Activated CD8-positive, alpha-beta memory T cell treated with anti-CD3 and anti-CD28 coated beads for 36 hours (primary cell): Measurements from ENCODE around the gene OR52E8. TPM values are rescaled to one million over a fixed set of nuclear protein-coding genes. Genes with fewer than 3 reads are reported as not detected.

Experiments
- CTCF ChIA-PET: fragments of 350-600 bp; sonication (Branson Sonifier 250); formaldehyde crosslinking; loops from one replicate; lab custom pipeline; 2021; ENCODE audit warnings: antibody characterized with exemption; lab: Charles Lee
- POLR2A ChIA-PET: fragments of 350-600 bp; sonication (Branson Sonifier 250); formaldehyde crosslinking; loops from one replicate; lab custom pipeline; 2021; ENCODE audit warnings: antibody characterized with exemption; lab: Charles Lee
- total RNA-seq, 2 experiments: library from RNA; stranded (reverse); gene quantifications; one replicate each; pipeline ENCODE4 v1.2.3, GENCODE V29; 2021

The OR52E8 gene
- total RNA-seq, 2 experiments from 2014 or later: not detected

GRCh38 chr11:5809905-5810795 is 47.3 kb downstream of the OR52E8 start:
- POLR2A ChIA-PET: no interaction called here
- CTCF ChIA-PET: interaction anchor here (1.2 to 1.5 kb wide), 2 partner anchors 210 to 334 kb away, joined by 4 to 8 read pairs; no protein-coding TSS in a partner anchor

GRCh38 chr11:5809122-5809519 is 48.4 kb downstream of the OR52E8 start:
- POLR2A ChIA-PET: no interaction called here
- CTCF ChIA-PET: interaction anchor here (1.2 to 1.5 kb wide), 2 partner anchors 209 to 333 kb away, joined by 4 to 8 read pairs; no protein-coding TSS in a partner anchor

- ChIA-PET CTCF (interaction anchor here (1.2 kb wide), 1 partner anchor 209 kb away, joined by 8 read pairs; no protein-coding TSS in a partner anchor), POLR2A (no interaction called here)
These were observed 48.9 kb downstream of the OR52E8 start, which contains the start of gene OR52N2 for GRCh38 chr11:5808500-5809121. OR52N2 (plus strand) TSS chr11:5808924; CDS start chr11:5820336, 11,412 bp downstream.

- ChIA-PET CTCF (interaction anchor here (0.6 to 0.7 kb wide), 2 partner anchors 681 to 1171 kb away, joined by 3 to 4 read pairs; no protein-coding TSS in a partner anchor), POLR2A (interaction anchor here (0.5 kb wide), 1 partner anchor 148 kb away, joined by 5 read pairs; no protein-coding TSS in a partner anchor)
These were observed 49.9 kb downstream of the OR52E8 start for GRCh38 chr11:5807580-5807979.

Other genes starting within 250 kb of the OR52E8 start
- gene TRIM34, start 232.7 kb downstream of the OR52E8 start, total RNA-seq: 1 to 10 TPM; 3.6 to 4.8 TPM
- 1 to 10 TPM; 5.6 to 6.1 TPM for gene TRIM5, start 172.6 kb downstream of the OR52E8 start, total RNA-seq
- 10 to 100 TPM; 67.9 to 68.5 TPM for gene TRIM22, start 167.9 kb downstream of the OR52E8 start, total RNA-seq
- gene OR56B1, start 121.2 kb downstream of the OR52E8 start, total RNA-seq: not detected
- gene OR52N4, start 103.4 kb downstream of the OR52E8 start, total RNA-seq: under 1 TPM in 1 of 2 experiments, not detected in 1; 0.21 TPM
- not detected for gene OR52N5, start 74.3 kb downstream of the OR52E8 start, total RNA-seq
- gene OR52N1, start 66.4 kb downstream of the OR52E8 start, total RNA-seq: not detected
- gene OR52N2, start 48.8 kb downstream of the OR52E8 start, total RNA-seq: not detected
- not detected for gene OR52E6, start 15.8 kb downstream of the OR52E8 start, total RNA-seq
- not detected for gene OR52E4, start 22.9 kb upstream of the OR52E8 start, total RNA-seq
- not detected for gene OR52E5, start 35.5 kb upstream of the OR52E8 start, total RNA-seq
- not detected for gene OR56A3, start 84.6 kb upstream of the OR52E8 start, total RNA-seq
- gene OR56A5, start 110.8 kb upstream of the OR52E8 start, total RNA-seq: not detected
- not detected for gene OR52L1, start 129.3 kb upstream of the OR52E8 start, total RNA-seq
- not detected for gene OR56A4, start 149.3 kb upstream of the OR52E8 start, total RNA-seq
- gene OR56A1, start 173.1 kb upstream of the OR52E8 start, total RNA-seq: not detected
- gene OR56B4, start 250.0 kb upstream of the OR52E8 start, total RNA-seq: not detected